Retinal pigment epithelial cell (primary cell): ENCODE measurements around the gene FLNB.

Source experiments
- DNase-seq: peaks from one replicate; pipeline ENCODE4 v3.0.0-alpha.2; 2010; ENCODE audit warnings: low read depth
- H3K4me3 ChIP-seq: 2 replicates; pipeline ENCODE4 v1.5.1; 2011; ENCODE audit warnings: mild to moderate bottlenecking, low read length, control low read depth, moderate library complexity
- TF ChIP-seq, protein P1 (sequence below): conservative IDR thresholded peaks from 2 replicates; pipeline ENCODE4 v1.5.1; 2011; ENCODE audit warnings: low read depth, low read length, control low read depth, inconsistent platforms

FLNB gene

DNA sequence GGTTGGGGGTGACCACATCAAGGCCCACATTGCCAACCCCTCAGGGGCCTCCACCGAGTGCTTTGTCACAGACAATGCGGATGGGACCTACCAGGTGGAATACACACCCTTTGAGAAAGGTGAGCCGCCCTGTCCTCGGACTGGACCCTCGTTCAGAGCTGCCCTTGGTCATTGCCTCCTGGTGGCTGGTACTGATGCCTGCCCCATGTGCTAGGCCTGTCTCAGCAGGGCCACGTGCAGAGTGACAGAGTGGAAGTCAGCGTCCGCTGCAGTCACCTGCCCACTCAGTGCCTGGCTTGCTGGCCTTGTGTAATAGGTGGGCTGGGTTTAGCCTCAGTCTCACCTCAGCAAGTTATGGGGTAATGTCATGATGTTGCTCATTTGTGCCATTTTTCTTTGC lies 116.2 kb downstream of the FLNB start:
- no peak overlapping the region for H3K4me3 ChIP-seq
- no peak for DNase-seq
- TF ChIP-seq, protein P1, sequence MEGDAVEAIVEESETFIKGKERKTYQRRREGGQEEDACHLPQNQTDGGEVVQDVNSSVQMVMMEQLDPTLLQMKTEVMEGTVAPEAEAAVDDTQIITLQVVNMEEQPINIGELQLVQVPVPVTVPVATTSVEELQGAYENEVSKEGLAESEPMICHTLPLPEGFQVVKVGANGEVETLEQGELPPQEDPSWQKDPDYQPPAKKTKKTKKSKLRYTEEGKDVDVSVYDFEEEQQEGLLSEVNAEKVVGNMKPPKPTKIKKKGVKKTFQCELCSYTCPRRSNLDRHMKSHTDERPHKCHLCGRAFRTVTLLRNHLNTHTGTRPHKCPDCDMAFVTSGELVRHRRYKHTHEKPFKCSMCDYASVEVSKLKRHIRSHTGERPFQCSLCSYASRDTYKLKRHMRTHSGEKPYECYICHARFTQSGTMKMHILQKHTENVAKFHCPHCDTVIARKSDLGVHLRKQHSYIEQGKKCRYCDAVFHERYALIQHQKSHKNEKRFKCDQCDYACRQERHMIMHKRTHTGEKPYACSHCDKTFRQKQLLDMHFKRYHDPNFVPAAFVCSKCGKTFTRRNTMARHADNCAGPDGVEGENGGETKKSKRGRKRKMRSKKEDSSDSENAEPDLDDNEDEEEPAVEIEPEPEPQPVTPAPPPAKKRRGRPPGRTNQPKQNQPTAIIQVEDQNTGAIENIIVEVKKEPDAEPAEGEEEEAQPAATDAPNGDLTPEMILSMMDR: no peak

DNA sequence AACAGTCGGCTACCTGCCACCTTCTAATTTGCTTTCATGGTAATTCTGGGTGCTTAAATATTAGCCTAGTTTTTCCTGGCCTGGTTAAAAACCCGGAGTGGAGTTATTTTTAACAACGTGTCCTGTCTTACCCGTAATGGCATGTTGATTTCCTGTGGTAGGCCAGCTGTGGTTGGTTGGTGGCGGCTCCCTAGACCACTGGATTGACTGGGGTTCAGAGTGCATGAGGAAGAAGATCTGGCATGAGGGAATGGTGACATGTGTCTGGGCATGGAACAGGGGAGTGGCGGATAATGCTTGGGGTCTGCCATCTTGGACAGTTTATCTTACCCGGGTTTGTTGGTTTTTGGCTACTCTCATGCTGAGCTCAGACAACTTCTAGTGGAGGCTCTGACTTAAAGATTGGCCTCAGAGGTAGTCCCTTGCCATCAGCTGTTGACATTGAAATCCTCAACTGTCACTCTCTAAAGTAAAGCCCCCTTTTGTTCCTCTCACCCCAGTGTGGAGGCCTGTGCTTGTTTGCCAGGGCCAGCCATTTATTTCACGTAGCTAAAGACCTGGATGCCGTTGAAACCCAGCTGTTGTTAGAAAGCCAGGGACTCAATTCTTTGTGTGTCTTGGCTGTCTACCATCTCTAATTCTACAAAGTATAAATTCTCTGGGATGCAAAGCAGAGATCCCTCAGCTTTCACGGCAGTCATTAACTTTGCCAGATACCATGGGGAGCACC lies 121.0 kb downstream of the FLNB start:
- no peak overlapping the region for H3K4me3 ChIP-seq
- TF ChIP-seq, protein P1: no peak
- no peak for DNase-seq

DNA sequence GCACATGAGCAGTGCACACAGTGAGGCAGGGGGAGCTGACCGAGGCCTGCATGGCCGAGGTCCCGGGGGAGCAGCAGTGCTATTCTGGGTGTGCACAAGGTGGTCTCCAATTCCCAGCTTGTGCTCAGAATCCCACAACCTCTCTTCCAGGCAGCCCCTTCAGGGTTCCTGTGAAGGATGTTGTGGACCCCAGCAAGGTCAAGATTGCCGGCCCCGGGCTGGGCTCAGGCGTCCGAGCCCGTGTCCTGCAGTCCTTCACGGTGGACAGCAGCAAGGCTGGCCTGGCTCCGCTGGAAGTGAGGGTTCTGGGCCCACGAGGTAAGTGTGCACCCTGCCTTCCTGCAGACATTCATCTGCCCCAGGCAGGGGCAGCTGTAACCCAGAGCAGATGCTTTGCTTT lies 122.4 kb downstream of the FLNB start:
- TF ChIP-seq, protein P1: no peak
- no peak overlapping the region for H3K4me3 ChIP-seq
- DNase-seq: no peak

DNA sequence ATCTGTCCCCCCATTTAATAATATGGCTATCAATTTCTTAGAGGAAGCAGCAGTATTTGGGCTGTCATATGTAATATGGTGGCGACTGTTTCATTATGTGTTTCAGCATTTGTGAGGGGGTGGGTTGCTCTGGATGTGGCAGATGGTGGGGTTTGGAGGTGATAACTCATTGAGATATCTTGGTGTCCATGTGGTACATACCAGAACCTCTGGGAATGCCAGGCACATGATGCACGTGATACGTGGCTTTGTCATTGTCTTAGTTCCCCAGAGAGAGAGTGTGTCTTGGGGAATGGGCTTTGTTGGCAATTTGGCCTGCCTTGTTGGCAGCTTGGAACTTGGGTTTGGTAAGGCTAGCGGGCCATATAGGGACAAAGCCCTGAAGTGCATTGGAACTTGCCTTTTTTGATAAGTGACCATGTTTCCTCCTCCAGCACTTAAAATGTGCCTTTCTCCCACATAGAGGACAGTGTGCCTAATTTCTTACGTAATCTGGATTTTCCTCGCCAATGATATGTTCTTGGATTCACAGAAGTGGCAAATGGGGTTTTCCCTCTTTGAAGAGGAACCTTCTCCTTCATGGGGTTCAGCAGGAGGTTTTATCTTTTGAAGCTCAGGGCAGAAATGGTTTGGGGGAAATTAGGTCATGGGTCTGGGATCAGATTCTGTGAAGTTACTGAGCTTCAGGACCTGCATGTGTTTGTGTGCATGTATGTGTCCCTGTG lies 123.0 kb downstream of the FLNB start:
- H3K4me3 ChIP-seq: no peak overlapping the region
- no peak for DNase-seq
- TF ChIP-seq, protein P1: no peak

DNA sequence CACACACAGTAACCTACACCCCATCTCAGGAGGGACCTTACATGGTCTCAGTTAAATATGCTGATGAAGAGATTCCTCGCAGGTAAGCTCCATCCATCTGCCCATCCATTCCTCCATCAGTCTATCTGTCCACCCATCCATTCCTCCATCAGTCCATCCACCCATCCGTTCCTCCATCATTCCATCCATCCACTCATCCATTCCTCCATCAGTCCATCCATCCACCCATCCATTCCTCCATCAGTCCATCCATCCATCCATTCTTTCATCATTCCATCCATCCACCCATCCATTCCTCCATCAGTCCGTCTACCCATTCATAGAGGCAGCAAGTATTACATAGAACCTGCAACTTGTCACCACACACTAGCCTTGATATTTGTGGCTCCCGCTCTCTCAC lies 124.6 kb downstream of the FLNB start:
- no peak overlapping the region for H3K4me3 ChIP-seq
- no peak for DNase-seq
- TF ChIP-seq, protein P1: no peak

DNA sequence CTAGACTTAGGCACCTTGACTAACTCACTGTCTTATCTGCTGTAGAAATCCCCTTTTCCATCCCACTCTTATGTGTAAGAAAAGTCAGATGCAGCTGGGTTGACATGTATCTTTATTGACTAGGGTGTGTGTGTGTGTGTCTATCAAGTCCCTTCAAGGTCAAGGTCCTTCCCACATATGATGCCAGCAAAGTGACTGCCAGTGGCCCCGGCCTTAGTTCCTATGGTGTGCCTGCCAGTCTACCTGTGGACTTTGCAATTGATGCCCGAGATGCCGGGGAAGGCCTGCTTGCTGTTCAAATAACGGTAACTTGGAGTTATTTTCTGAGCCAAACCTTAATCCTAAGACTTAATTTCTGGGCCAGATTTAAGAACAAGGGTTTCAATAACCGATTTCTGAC lies 126.2 kb downstream of the FLNB start:
- TF ChIP-seq, protein P1: no peak
- DNase-seq: no peak
- H3K4me3 ChIP-seq: no peak overlapping the region
